TTC549 (cell line): ENCODE measurements around the gene SLC7A6OS.
"Not testable (repeated sequence)": the region's sequence is repeated elsewhere in the genome, so short reads cannot be mapped to it uniquely, and the experiment has no call there.

Experiments
- FAIRE-seq: peaks from 2 replicates; lab custom pipeline; 2012; peaks lifted over from hg19 to GRCh38; lab: Jason Lieb, UNC

Gene SLC7A6OS

DNA sequence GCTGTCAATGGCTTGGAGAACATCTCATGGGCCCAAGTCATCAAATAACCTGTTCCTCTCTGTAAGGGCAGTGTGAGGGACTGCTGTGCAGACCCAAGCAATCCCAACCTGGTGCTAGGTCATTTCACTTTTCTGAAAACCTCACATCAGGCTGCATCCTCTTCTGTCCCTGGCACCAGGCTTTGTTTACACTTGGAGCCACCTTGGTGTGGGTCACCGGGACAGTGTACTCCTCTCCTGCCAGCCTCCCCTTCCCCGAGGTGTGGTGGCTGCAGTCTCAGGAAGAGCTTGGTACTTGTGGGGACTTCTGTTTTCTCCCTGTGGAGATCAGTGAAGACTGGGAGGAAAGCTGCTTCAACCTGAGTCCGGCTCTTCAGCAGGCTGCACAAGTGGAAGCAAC is 12.4 kb downstream of the SLC7A6OS start:
- no peak for FAIRE-seq

- no peak for FAIRE-seq
Observed at GRCh38 chr16:68297908-68298307, 12.8 kb downstream of the SLC7A6OS start.

- FAIRE-seq = no peak
Observed at GRCh38 chr16:68296693-68297092, 14.1 kb downstream of the SLC7A6OS start.

- FAIRE-seq = no peak
Observed at GRCh38 chr16:68296291-68296690, 14.5 kb downstream of the SLC7A6OS start.

- FAIRE-seq = no peak
Observed at GRCh38 chr16:68292425-68292824, 18.3 kb downstream of the SLC7A6OS start.

GRCh38 chr16:68291227-68291626 is 19.5 kb downstream of the SLC7A6OS start:
- FAIRE-seq = no peak

- no peak for FAIRE-seq
Observed at GRCh38 chr16:68290450-68290849, 20.3 kb downstream of the SLC7A6OS start.

GRCh38 chr16:68289621-68290329 is 21.0 kb downstream of the SLC7A6OS start:
- FAIRE-seq = no peak

GRCh38 chr16:68289202-68289601 is 21.5 kb downstream of the SLC7A6OS start:
- FAIRE-seq = no peak

DNA sequence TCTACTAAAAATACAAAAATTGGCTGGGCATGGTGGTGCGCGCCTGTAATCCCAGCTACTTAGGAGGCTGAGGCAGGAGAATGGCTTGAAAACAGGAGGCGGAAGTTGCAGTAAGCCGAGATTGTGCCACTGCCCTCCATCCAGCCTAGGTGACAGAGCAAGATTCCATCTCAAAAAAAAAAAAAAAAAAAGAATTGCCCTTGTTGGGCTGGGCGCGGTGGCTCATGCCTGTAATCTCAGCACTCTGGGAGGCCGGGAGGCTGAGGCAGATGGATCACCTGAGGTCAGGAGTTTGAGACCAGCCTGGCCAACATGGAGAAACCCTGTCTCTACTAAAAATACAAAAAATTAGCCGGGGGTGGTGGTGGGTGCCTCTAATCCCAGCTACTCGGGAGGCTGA is 21.9 kb downstream of the SLC7A6OS start:
- FAIRE-seq = not testable (repeated sequence)

DNA sequence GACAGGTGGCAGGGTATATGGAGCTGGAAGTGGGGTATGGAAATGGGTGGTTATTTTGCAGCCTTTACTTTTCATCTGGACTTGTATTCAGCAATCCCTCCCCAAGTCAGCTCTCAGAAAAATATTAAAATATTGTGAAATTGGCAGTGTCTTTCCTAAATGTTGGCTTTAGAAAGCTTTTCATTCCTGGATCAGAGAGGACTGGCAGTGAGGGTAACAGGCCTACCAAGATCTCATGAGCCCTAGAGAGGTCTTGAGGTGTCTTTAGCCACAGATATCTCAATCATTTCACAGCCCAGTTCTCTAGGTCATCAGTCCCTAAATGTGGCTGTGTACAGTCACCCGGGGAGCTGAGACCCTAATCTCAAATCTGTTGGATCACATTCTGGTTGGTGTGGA is 22.5 kb downstream of the SLC7A6OS start:
- no peak for FAIRE-seq

DNA sequence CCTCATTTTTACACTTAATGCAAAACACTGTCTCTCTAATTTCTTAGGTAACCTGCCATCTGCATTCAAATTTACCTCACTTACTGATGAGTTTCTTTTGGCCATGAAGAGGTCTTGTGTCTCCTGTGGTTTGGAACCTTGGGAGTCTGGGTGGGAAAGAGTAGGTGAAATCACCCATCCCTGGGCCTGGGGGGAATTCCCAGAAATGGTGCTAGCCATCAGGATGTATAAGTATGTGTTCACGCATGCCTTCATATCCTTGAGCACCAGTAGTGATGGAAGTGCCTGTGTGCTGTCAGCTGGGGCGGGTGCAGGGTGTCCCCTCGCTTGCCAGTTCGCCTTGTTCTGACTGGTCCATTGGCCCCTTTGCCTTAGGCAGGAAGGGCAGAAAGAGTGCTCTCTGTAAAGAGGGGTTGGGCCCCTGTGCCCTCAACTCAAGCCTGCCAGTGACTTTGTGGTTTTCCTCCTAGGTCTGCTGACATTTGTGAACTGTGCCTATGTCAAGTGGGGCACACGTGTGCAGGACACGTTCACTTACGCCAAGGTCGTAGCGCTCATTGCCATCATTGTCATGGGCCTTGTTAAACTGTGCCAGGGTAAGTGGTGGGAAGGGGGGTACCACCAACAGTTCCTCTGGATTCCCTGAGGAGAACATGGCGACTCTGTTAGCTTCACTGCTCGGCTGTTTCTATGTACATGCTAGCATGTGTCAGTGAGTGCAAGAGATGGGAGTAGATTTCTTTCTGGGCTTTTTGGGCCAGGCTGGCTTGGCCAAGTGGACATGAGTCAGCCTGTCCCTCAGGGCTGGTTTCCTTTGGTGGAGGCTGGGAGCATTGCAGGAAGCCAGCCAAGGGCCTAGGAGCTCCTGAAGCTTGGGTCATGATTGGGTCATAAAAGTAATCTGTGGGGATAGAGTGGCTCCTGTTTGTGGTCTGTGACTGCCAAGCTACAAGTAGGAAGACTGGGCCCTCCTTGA is 23.2 kb downstream of the SLC7A6OS start:
- FAIRE-seq = no peak

- FAIRE-seq = no peak
Observed at GRCh38 chr16:68286153-68287074, 24.3 kb downstream of the SLC7A6OS start.

DNA sequence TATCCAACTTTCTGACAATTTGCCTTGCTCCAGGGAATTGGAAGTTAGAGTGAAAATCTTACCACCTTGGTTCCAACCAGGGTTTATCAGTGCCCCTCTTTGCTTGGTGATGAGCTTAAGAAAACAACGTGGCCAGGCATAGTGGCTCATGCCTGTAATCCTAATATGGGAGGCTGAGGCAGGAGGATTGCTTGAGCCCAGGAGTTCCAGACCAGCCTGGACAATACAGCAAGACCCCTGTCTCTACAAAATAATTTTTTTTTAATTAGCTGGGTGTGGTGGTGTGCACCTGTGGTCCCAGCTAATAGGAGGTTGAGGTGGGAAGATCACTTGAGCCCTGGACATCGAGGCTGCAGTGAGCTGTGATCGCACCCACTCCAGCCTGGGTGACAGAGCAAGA is 25.1 kb downstream of the SLC7A6OS start:
- FAIRE-seq = no peak

DNA sequence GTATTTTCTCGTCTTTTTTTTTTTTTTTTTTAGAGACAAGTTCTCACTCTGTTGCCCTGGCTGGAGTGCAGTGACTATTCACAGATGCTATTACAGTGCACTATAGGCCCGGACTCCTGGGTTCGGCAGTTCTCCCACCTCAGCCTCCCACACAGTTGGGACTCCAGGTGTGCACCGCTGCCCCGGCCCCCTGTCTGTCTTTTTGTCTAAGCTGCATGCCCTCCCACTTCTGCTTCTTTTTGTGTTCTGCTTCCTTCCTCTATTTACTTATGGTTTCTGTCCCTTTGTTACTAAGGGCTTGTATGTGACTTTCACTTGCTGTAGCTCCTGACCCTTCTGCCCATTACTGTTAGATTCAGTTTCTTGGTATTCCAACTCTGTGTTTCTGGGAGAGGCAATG is 25.9 kb downstream of the SLC7A6OS start:
- no peak for FAIRE-seq

DNA sequence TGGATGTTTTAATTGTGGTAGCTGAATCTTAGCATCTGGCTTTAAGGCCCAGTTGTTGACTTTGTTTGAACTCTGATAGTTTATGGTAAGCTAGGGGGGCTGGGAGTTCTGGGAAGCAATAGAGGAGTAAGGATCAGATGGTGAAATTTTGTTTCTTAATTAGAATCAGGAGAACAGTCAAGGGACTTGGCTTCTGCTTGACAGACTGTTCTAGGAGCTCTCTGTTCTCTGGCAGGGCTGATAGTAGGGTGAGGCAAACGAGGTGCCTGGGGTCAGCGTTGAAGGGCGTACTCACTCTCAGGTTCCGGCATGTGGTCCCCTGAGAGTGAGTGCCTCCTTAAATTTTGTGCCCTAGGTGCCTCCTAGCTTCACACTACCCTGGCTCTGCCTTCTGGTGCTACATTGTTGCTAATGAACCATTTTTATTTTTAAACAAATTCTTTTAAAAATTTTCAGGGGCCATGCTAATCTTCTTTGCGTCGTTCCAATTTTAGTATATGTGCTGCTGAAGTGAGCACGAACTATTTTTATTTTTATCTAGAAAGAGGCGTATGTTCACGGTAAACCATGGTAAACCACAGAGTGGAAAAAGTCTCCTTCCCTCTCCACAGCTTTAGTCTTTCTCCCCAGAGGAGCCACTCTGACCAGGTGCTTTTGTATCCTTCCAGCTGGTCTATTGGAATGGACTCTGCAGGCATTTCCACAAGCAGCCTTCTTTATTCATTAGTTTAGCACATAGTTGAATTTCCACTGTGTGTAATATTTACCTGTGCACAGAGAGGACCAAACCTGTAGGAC is 26.7 kb downstream of the SLC7A6OS start:
- FAIRE-seq = no peak

DNA sequence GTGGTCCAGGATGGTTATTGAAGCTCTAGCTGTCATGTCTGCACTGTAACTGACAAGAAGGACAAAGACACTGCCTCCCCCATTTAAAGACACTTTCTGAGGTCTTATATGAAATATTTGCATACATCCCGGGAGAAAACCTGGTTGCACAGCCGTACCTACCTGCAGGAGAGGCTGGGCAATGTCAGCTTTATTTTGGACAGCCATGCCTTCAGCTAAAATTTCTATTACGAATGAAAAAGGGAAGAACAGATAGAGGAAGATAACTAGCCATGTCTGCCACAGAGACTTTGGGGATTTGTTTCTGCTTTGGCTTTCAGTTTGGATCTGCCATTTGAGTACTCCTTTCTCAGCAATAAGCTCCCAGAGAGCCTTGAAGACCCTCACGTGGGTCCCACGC is 27.4 kb downstream of the SLC7A6OS start:
- FAIRE-seq = no peak

- no peak for FAIRE-seq
Observed at GRCh38 chr16:68282064-68282452, 28.7 kb downstream of the SLC7A6OS start.

DNA sequence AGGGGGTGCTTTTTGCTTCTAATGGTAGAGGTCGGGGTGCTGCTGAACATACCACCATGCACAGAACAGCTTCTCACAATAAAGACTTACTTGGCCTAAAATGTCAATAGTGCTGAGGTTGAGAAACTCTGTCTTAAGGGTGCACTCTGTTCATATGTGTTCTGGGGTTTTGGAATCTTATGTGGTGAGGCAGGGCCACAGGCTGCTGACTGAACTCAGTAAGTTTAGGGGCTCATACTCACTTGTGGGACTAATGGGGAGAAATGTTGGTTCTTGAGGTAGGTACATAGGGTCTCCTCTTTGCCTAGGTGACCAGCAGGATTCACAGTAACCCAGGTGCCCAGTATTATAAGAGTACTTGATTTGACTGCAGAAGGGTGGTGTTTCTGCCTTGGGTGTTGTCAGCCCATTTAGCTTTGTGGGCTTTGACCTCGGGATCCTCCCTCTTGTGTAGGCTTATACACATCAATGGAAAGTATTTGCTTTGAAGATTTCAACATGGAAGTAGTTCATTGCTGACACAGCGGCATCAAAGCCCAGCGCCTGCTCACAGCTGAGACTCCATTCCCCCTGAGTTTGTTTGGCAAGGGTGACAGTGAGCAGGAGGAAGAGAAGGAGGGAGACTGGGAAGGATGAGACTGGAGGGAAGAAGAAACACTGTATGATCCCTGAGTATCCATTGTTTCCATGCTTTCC is 29.2 kb downstream of the SLC7A6OS start:
- no peak for FAIRE-seq

DNA sequence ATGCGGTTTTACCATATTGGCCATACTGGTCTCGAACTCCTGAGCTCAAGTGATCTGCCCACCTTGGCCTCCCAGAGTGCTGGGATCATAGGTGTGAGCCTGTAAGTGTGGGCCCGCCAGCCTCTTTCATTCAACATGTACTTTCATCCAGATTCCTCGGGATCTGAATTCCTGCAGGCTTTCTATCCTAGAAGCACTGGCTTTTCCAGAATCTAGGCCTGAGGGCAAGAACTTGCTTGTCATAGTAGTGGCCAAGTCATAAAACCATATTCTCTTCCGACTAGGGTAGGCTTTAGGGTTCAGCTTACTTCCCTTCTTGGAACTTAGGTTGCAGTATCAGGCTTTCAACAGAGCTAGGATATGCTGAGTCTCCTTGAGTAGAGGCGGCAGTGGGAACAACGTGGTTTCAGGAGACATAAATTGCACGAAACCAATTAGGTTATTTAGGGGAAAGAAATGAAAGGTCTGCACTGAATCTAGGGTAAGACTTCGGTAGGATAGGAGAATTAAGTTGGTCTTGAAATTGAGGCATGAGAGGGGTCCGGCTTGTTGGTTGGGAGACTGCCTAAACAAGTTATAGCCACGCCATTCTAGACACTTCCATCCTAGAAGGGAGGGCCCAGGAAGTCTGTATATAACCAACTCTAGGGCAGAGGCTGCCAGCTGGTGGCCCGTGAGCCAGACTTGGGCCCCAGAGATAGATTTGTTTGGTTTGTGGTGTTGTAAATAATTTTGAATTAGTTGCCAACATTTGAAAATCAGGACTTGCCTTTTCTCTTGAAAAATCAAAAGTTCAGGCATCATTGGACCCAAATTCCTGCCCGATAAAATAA is 30.8 kb downstream of the SLC7A6OS start:
- FAIRE-seq = no peak
